ENCODE data around the gene TECR. TPM values are rescaled to one million over a fixed set of nuclear protein-coding genes. Genes with fewer than 3 reads are reported as not detected.
"Not testable (repeated sequence)": the region's sequence is repeated elsewhere in the genome, so short reads cannot be mapped to it uniquely, and the experiment has no call there.

Gene TECR
- total RNA-seq, 1 experiment from 2014 or later, result 166 TPM

DNA sequence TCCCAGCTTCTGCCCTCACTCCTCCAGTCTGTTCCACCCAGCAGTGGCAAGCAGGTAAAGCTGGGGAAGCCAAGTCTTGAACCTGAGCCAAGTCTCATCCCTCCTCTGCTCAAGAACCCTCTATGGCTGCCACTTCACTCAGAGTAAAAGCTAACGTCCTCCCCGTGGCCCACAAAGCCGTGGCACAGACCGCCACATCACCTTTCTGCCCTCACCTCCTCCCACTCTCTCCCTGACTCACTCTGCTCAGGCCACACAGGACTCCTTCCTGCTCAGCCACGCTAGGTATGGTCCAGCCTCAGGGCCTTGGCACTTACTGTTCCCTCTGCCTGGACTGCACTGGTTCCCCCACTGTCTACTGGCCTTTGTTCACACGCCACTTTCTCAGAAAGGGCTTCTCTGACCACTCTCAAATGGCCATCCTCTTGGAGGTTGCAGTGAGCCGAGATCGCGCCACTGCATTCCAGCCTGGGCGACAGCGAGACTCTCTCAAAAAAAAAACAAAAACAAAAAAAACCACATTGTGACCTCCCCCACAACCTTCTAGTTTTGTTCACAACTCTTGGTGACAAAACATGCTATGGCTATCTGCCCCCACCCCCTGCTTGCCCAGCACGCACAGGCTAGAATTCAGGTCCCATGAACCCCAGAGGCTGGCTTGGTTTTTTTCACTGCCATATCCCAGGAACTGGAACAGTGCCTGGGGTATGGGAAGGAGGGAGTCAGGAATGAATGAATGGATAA, 26.7 kb downstream of the TECR start:
- in situ Hi-C loops (cut with HindIII; ENCODE audit: low sequenced_read_pairs), result no loop called here
- no peak for DNase-seq (ENCODE audit: low spot score)

- DNase-seq (ENCODE audit: low spot score), result peak; percentile 87
- in situ Hi-C loops (cut with HindIII; ENCODE audit: low sequenced_read_pairs), result no loop called here
Observed at GRCh38 chr19:14556662-14557188, 27.3 kb downstream of the TECR start.

DNA sequence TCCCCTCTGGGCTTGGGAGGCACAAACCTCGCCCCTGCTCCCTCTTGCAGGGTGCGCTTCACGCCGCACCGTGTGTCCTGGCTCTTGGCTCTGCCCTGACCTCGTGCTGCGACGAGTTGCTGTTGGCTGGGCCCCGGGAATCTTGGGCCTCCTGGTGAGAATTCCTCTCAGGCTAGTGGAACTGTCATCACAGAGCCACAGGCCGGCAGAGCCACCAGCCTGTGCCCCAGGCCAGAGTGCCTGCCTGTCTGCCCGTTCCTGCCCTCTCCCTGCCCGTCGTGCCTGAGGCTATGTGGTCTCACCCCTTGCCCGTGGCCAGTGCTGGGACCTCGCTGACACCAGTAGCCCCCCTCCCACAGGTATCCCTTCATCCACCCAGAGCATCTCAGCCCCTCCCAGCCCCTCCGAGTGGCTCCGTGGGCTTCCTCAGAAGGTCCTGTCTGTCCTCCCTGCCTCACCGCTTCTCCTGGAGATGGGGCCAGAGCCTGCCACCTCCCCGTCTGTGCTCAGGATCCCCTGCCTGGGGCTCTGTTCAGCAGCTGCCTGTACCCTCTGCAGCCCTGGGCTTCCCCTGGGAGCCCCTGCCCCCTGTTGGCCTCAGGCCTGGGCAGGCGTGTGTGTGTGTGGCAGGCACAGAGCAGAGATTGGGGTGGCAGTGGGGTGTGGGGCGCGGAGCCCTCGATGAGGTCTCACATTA, 29.1 kb downstream of the TECR start:
- no peak for DNase-seq (ENCODE audit: low spot score)
- in situ Hi-C loops (cut with HindIII; ENCODE audit: low sequenced_read_pairs), result no loop called here

GRCh38 chr19:14559916-14560775, 30.8 kb downstream of the TECR start:
- in situ Hi-C loops (cut with HindIII; ENCODE audit: low sequenced_read_pairs), result loop anchor here (10.0 kb wide), 1 partner anchor 125 kb away; no protein-coding TSS in a partner anchor
- DNase-seq (ENCODE audit: low spot score), result peak; percentile 63

DNA sequence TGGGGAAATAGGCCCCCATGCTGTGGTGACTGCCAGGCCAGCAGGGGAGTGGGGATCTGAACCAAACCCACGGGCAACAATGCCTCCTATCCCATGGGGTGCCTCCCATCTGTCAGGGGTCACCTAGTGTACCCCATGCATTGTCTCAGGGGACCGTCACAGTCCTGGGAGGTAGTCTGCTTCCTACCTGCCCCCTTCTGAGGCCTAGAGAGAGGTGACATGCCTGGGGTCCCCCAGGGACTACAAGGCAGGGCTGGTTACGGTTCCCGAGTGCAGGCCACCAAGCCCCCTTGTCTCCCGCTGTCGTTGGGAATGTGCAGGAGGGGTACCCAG, 31.3 kb downstream of the TECR start:
- in situ Hi-C loops (cut with HindIII; ENCODE audit: low sequenced_read_pairs), result loop anchor here (10.0 kb wide), 1 partner anchor 124 kb away; no protein-coding TSS in a partner anchor

GRCh38 chr19:14561249-14561648, 31.9 kb downstream of the TECR start:
- in situ Hi-C loops (cut with HindIII; ENCODE audit: low sequenced_read_pairs), result loop anchor here (10.0 kb wide), 1 partner anchor 124 kb away; no protein-coding TSS in a partner anchor
- no peak for DNase-seq (ENCODE audit: low spot score)

More for the DNA sequence above, 31.3 kb downstream of the TECR start:
- DNase-seq (ENCODE audit: low spot score), result no peak

GRCh38 chr19:14561847-14562351, 32.5 kb downstream of the TECR start:
- DNase-seq (ENCODE audit: low spot score), result no peak
- in situ Hi-C loops (cut with HindIII; ENCODE audit: low sequenced_read_pairs), result loop anchor here (10.0 kb wide), 1 partner anchor 123 kb away; no protein-coding TSS in a partner anchor

DNA sequence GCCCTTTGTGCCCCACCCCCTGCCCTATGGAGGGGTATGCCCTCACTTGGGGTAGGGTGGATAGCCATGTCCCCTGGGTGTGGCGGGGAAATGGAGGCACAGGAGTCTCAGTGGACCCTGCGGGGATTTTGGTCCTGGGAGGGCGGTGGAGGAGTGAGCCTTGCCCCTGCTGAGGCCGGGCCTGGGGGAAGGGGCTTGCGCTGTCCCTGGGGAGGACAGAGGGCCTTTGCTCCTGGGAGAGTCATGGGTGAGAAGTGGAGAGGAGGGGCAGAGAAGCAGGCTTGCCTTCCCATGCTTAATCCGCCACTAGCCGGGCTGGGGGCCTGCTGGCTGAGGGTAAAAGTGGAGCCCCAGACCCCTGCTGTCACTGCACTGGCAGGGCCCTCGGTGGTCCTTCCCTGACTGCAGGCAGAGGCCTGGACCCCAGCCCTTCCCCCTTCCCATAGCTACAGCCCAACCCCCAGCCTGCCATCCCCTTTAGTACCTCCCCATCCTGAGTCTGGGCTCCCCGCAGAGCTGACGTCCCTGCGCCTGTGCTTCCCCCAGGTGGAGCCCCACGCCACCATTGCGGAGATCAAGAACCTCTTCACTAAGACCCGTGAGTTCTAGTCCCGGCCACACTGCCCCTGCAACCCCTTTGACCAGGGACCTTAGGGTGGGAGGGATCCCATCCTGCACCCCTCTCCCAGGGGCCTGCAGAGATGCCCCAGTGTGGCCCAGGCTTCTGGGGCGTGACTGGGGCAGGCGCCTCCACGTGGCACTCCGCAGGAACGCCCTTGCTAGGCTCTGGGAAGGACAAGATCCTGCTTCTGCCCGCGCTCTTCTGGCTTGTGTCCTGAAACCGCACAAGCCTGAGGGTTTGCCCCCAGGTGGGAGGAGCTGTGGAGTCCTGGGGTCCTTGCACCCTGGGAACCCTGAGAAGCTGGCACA, 33.5 kb downstream of the TECR start:
- no peak for DNase-seq (ENCODE audit: low spot score)

GRCh38 chr19:14563590-14563926, 34.2 kb downstream of the TECR start:
- in situ Hi-C loops (cut with HindIII; ENCODE audit: low sequenced_read_pairs), result loop anchor here (10.0 kb wide), 1 partner anchor 121 kb away; no protein-coding TSS in a partner anchor
- no peak for DNase-seq (ENCODE audit: low spot score)

More for the DNA sequence above, 33.5 kb downstream of the TECR start:
- in situ Hi-C loops (cut with HindIII; ENCODE audit: low sequenced_read_pairs), result loop anchor here (10.0 kb wide), 1 partner anchor 122 kb away; no protein-coding TSS in a partner anchor

- DNase-seq (ENCODE audit: low spot score), result peak; percentile 23
- in situ Hi-C loops (cut with HindIII; ENCODE audit: low sequenced_read_pairs), result loop anchor here (10.0 kb wide), 1 partner anchor 121 kb away; no protein-coding TSS in a partner anchor
Observed at GRCh38 chr19:14563989-14564651, 34.7 kb downstream of the TECR start.

- in situ Hi-C loops (cut with HindIII; ENCODE audit: low sequenced_read_pairs), result loop anchor here (10.0 kb wide), 1 partner anchor 120 kb away; no protein-coding TSS in a partner anchor
Observed at GRCh38 chr19:14564652-14565297, 35.4 kb downstream of the TECR start.

GRCh38 chr19:14565298-14565679, 35.9 kb downstream of the TECR start:
- DNase-seq (ENCODE audit: low spot score), result no peak
- in situ Hi-C loops (cut with HindIII; ENCODE audit: low sequenced_read_pairs), result loop anchor here (10.0 kb wide), 1 partner anchor 120 kb away; no protein-coding TSS in a partner anchor

More at GRCh38 chr19:14564652-14565297, 35.4 kb downstream of the TECR start:
- DNase-seq (ENCODE audit: low spot score), result not testable (repeated sequence)

- no peak for DNase-seq (ENCODE audit: low spot score)
- in situ Hi-C loops (cut with HindIII; ENCODE audit: low sequenced_read_pairs), result loop anchor here (10.0 kb wide), 1 partner anchor 119 kb away; no protein-coding TSS in a partner anchor
Observed at GRCh38 chr19:14565765-14566711, 36.6 kb downstream of the TECR start.

- in situ Hi-C loops (cut with HindIII; ENCODE audit: low sequenced_read_pairs), result loop anchor here (10.0 kb wide), 1 partner anchor 118 kb away; no protein-coding TSS in a partner anchor
- no peak for DNase-seq (ENCODE audit: low spot score)
Observed at GRCh38 chr19:14566712-14567077, 37.3 kb downstream of the TECR start.

DNA sequence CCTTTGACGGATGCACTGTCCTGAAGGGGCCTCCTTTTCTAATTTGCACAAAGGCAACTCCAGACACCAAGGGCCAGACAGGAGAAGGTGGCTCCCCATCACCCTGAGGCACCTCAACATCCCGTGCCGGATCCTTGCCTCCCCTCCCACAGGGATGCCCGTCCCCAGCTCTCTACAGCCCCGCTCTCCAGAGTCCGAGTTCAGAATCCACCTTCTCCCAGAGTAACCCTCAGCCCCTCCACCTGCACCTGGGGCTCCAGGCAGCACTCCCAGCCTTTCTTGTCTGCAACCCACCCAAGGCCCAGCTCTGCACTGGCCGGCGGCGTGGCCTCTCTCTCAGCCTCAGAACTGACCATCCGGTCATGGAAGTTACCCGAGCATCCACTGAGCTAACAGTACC, 37.7 kb downstream of the TECR start:
- in situ Hi-C loops (cut with HindIII; ENCODE audit: low sequenced_read_pairs), result loop anchor here (10.0 kb wide), 1 partner anchor 118 kb away; no protein-coding TSS in a partner anchor
- no peak for DNase-seq (ENCODE audit: low spot score)
